ENCODE measurements around the gene BRME1. TPM values are rescaled to one million over a fixed set of nuclear protein-coding genes. Genes with fewer than 3 reads are reported as not detected.

The BRME1 gene
- total RNA-seq, 4 donors from 2014 or later: 0.19 to 1.0 (median 0.56) TPM

DNA sequence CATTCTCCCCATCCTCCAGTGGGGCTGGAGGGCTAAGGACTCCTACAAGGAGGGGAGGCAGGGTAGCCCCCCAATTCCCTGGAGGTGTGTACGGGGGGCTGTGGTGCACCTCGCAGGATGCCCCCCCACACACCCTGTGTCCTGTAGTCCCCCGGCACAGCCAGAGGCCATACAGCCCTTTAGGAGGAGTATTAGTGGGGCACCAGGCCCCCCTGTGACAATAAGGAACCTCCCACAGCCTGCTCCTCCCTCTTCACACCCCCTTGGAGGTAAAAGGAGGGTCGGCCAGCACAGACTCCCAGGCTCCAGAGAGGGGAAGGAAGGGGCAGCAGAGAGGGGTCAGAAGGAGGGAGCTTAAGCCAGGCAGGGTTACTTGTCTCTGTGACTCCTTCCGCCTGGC, 29.1 kb downstream of the BRME1 start, which contains the start of gene NANOS3:
Gene NANOS3 (plus strand): TSS at position 301 of the 400 bp plus-strand sequence. CDS start 115 bp downstream, outside the sequence.
- TF ChIP-seq, protein P1, sequence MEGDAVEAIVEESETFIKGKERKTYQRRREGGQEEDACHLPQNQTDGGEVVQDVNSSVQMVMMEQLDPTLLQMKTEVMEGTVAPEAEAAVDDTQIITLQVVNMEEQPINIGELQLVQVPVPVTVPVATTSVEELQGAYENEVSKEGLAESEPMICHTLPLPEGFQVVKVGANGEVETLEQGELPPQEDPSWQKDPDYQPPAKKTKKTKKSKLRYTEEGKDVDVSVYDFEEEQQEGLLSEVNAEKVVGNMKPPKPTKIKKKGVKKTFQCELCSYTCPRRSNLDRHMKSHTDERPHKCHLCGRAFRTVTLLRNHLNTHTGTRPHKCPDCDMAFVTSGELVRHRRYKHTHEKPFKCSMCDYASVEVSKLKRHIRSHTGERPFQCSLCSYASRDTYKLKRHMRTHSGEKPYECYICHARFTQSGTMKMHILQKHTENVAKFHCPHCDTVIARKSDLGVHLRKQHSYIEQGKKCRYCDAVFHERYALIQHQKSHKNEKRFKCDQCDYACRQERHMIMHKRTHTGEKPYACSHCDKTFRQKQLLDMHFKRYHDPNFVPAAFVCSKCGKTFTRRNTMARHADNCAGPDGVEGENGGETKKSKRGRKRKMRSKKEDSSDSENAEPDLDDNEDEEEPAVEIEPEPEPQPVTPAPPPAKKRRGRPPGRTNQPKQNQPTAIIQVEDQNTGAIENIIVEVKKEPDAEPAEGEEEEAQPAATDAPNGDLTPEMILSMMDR (IDR thresholded peaks at IDR 0.05 in 4 of 5, conservative IDR thresholded peaks at IDR 0.05 in 1 of 5): no peak
- no peak for TF ChIP-seq POLR2A (IDR thresholded peaks at IDR 0.05)
- ATAC-seq: no peak
- H3K27me3 ChIP-seq: peaks cover 0 to 12% (median 11%) of the 10 kb centered on the region in 3 donors
- in situ Hi-C loops (cut with MboI; ENCODE audit: low sequenced_read_pairs in 4 of 4) (loop anchor here (10.0 to 25.0 kb wide), 7 partner anchors 168 to 485 kb away; partner anchors contain the start of gene MISP3 (in 1 of the 4)), intact Hi-C loops (cut with DNase I; ENCODE audit: low total_unique reads) (no loop called here)
- no peaks in the 10 kb centered on the region for H3K9me3 ChIP-seq
- no peak within 1 kb of the TSS for H3K27ac ChIP-seq
- H3K4me1 ChIP-seq: peaks cover 13 to 17% of the 10 kb centered on the region in 2 donors
- DNase-seq: no peak
- no peaks in the 10 kb centered on the region for H3K36me3 ChIP-seq
- no peak within 1 kb of the TSS for H3K4me3 ChIP-seq

- Histone ChIP-seq H3K4me1 (peaks cover 9 to 12% of the 10 kb centered on the region in 2 donors), H3K9me3 (no peaks in the 10 kb centered on the region), H3K4me3 (no peak overlapping the region), H3K27me3 (peaks cover 0 to 12% (median 11%) of the 10 kb centered on the region in 3 donors), H3K27ac (no peak overlapping the region), H3K36me3 (no peaks in the 10 kb centered on the region)
- DNase-seq (no peak), ATAC-seq (no peak)
- no peak for TF ChIP-seq POLR2A (IDR thresholded peaks at IDR 0.05)
- TF ChIP-seq, protein P1 (IDR thresholded peaks at IDR 0.05 in 4 of 5, conservative IDR thresholded peaks at IDR 0.05 in 1 of 5): no peak
- in situ Hi-C loops (cut with MboI; ENCODE audit: low sequenced_read_pairs in 4 of 4) (loop anchor here (10.0 to 25.0 kb wide), 7 partner anchors 169 to 486 kb away; partner anchors contain the start of gene MISP3 (in 1 of the 4)), intact Hi-C loops (cut with DNase I; ENCODE audit: low total_unique reads) (no loop called here)
Measured at GRCh38 chr19:13875824-13876223, 30.1 kb downstream of the BRME1 start.

- Histone ChIP-seq H3K4me1 (no peaks in the 10 kb centered on the region), H3K27me3 (peaks cover 0 to 12% (median 11%) of the 10 kb centered on the region in 3 donors), H3K36me3 (no peaks in the 10 kb centered on the region), H3K9me3 (no peaks in the 10 kb centered on the region), H3K4me3 (no peak overlapping the region), H3K27ac (no peak overlapping the region)
- no peak for ATAC-seq
- in situ Hi-C loops (cut with MboI; ENCODE audit: low sequenced_read_pairs in 4 of 4) (loop anchor here (10.0 to 25.0 kb wide), 7 partner anchors 171 to 587 kb away; partner anchors contain the start of gene MISP3 (in 1 of the 4)), intact Hi-C loops (cut with DNase I; ENCODE audit: low total_unique reads) (no loop called here)
- DNase-seq: no peak
- no peak for TF ChIP-seq POLR2A (IDR thresholded peaks at IDR 0.05)
- TF ChIP-seq, protein P1 (IDR thresholded peaks at IDR 0.05 in 4 of 5, conservative IDR thresholded peaks at IDR 0.05 in 1 of 5): no peak
Measured at GRCh38 chr19:13873834-13874515, 31.9 kb downstream of the BRME1 start.

- H3K4me3 ChIP-seq: peak overlapping the region; percentile 18 to 46 (median 44)
- H3K4me1 ChIP-seq: no peaks in the 10 kb centered on the region
- H3K27ac ChIP-seq: no peak overlapping the region
- peaks cover 0 to 12% (median 11%) of the 10 kb centered on the region in 3 donors for H3K27me3 ChIP-seq
- in situ Hi-C loops (cut with MboI; ENCODE audit: low sequenced_read_pairs in 4 of 4) (loop anchor here (10.0 to 25.0 kb wide), 7 partner anchors 172 to 586 kb away; partner anchors contain the start of gene MISP3 (in 1 of the 4)), intact Hi-C loops (cut with DNase I; ENCODE audit: low total_unique reads) (no loop called here)
- no peaks in the 10 kb centered on the region for H3K36me3 ChIP-seq
- DNase-seq: no peak
- no peaks in the 10 kb centered on the region for H3K9me3 ChIP-seq
- TF ChIP-seq, protein P1 (IDR thresholded peaks at IDR 0.05 in 4 of 5, conservative IDR thresholded peaks at IDR 0.05 in 1 of 5): no peak
- no peak for TF ChIP-seq POLR2A (IDR thresholded peaks at IDR 0.05)
- ATAC-seq: no peak
Measured at GRCh38 chr19:13872695-13873389, 33.1 kb downstream of the BRME1 start.
